ENCODE results near the gene PWWP2B. TPM values are rescaled to one million over a fixed set of nuclear protein-coding genes. Genes with fewer than 3 reads are reported as not detected.

PWWP2B gene
- total and polyA plus RNA-seq, 10 of the 15 experiments (the other 5 are each of a cell fraction or from before 2014, with no cell fraction given), result 0.04 to 0.87 (median 0.35) TPM; not detected in 4

DNA sequence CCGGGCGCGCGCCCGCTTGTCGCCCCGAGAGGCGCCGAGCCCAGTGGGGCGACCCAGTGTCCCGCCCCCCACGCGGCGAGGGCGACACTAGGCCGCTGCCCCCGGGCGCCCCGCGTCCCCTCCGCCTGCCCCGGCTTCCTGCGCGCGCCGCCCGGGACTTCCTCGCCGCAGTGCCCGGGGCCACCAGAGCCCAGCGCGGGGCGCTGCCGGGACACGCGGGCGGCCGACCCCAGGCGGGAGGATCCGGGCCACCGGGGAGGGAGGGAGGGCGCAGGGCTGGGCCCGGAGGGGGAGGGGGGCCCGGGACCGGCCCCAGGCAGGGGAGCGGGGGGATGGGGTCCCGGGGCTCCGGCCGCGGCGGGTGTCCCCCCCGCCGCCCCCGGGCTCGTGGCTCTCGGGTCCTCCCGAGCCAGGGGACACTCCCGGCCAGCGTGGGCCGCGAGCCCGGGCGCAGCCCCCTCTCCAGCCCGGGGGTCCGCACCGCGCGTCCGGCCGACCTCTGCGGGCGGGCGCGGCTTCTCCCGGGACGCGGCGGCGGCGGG is 435 bp upstream of the PWWP2B start:
- no peak overlapping the region for H3K27ac ChIP-seq (ENCODE audit: control insufficient read depth, insufficient read depth)
- SMC1A ChIA-PET (ENCODE audit: uncharacterized antibody, unreplicated experiment), result no interaction called here
- RAD21 ChIA-PET (ENCODE audit: unreplicated experiment), result no interaction called here
- TF ChIP-seq, protein P1, sequence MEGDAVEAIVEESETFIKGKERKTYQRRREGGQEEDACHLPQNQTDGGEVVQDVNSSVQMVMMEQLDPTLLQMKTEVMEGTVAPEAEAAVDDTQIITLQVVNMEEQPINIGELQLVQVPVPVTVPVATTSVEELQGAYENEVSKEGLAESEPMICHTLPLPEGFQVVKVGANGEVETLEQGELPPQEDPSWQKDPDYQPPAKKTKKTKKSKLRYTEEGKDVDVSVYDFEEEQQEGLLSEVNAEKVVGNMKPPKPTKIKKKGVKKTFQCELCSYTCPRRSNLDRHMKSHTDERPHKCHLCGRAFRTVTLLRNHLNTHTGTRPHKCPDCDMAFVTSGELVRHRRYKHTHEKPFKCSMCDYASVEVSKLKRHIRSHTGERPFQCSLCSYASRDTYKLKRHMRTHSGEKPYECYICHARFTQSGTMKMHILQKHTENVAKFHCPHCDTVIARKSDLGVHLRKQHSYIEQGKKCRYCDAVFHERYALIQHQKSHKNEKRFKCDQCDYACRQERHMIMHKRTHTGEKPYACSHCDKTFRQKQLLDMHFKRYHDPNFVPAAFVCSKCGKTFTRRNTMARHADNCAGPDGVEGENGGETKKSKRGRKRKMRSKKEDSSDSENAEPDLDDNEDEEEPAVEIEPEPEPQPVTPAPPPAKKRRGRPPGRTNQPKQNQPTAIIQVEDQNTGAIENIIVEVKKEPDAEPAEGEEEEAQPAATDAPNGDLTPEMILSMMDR (IDR thresholded peaks at IDR 0.05 in 2 of 3, conservative IDR thresholded peaks at IDR 0.05 in 1 of 3; ENCODE audit: control insufficient read depth in 2 of 3, extremely low read depth in 1 of 3, insufficient read depth in 1 of 3, low read depth in 3 of 3, low read length in 3 of 3), result peak in 2 of 3 experiments; percentile 18 to 29; a peak in 2 of 6 replicates
- TF ChIP-seq, protein P2, sequence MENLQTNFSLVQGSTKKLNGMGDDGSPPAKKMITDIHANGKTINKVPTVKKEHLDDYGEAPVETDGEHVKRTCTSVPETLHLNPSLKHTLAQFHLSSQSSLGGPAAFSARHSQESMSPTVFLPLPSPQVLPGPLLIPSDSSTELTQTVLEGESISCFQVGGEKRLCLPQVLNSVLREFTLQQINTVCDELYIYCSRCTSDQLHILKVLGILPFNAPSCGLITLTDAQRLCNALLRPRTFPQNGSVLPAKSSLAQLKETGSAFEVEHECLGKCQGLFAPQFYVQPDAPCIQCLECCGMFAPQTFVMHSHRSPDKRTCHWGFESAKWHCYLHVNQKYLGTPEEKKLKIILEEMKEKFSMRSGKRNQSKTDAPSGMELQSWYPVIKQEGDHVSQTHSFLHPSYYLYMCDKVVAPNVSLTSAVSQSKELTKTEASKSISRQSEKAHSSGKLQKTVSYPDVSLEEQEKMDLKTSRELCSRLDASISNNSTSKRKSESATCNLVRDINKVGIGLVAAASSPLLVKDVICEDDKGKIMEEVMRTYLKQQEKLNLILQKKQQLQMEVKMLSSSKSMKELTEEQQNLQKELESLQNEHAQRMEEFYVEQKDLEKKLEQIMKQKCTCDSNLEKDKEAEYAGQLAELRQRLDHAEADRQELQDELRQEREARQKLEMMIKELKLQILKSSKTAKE (IDR thresholded peaks at IDR 0.05; ENCODE audit: low read depth, poor library complexity, severe bottlenecking), result no peak
- TF ChIP-seq BHLHE40 (IDR thresholded peaks at IDR 0.05; ENCODE audit: borderline replicate concordance in 1 of 2, low read depth in 2 of 2, low read length in 1 of 2), result 0 out of 4 replicates have a peak, but pooled peaks of 1 of the 2 experiments have one; percentile 5
- TF ChIP-seq RELA (IDR thresholded peaks at IDR 0.05; ENCODE audit: borderline replicate concordance, partially characterized antibody), result no peak
- TF ChIP-seq SREBF2 (IDR thresholded peaks at IDR 0.05; ENCODE audit: low read length), result no peak
- no peak for TF ChIP-seq NRF1 (conservative IDR thresholded peaks at IDR 0.05; ENCODE audit: low read depth, low read length)
- in situ Hi-C loops (cut with MboI) (no loop called here), intact Hi-C loops (cut with micrococcal nuclease; ENCODE audit: unreplicated experiment) (loop anchor here (5.0 kb wide), 1 partner anchor 56 kb away; no protein-coding TSS in a partner anchor)
- no peak for FAIRE-seq
- peaks cover 8% of the 10 kb centered on the region; the same call in 1 of the 2 replicates for H3K4me1 ChIP-seq (ENCODE audit: control insufficient read depth, insufficient read depth, low read length)
- H3K4me2 ChIP-seq (ENCODE audit: control insufficient read depth, insufficient read depth), result peak overlapping the region; percentile 38; the same call in 1 of the 2 replicates
- POLR2A ChIA-PET, result no interaction called here
- peak; percentile 62 for ATAC-seq
- DNase-seq (ENCODE audit: low read depth, low spot score), result no peak
- WGBS (ENCODE audit: insufficient coverage, insufficient replicate concordance, low lambda C conversion rate, missing lambda C conversion rate), result 6% methylated on average over 24 of the region's 80 CpGs
- no peaks in the 10 kb centered on the region for H4K20me1 ChIP-seq (ENCODE audit: control insufficient read depth, insufficient read depth)
- no peak overlapping the region for H3K9ac ChIP-seq (ENCODE audit: control insufficient read depth, insufficient read depth, low read length)
- H3K36me3 ChIP-seq (ENCODE audit: control insufficient read depth in 2 of 2, insufficient read depth in 2 of 2, low read length in 1 of 2), result no peaks in the 10 kb centered on the region
- no peaks in the 10 kb centered on the region for H3K79me2 ChIP-seq (ENCODE audit: control insufficient read depth, insufficient read depth, low read length)
- H3K9me3 ChIP-seq (replicated peaks; ENCODE audit: control insufficient read depth, insufficient read depth, low read length), result no peaks in the 10 kb centered on the region
- CTCF ChIA-PET, result no interaction called here
- H2AFZ ChIP-seq (ENCODE audit: control insufficient read depth, low read depth, low read length), result no peak overlapping the region
- BruUV-seq (replicated peaks), result no TSS peak
- H3K27me3 ChIP-seq (replicated peaks in 1 of 2; ENCODE audit: control insufficient read depth in 2 of 2, insufficient read depth in 2 of 2, low read length in 1 of 2), result peaks cover 0 to 3% of the 10 kb centered on the region in 2 experiments; a peak in 3 of 4 replicates
- no peak overlapping the region for H3K4me3 ChIP-seq
